GM13977 (cell line): Measurements from ENCODE around the gene HRAS.

Source experiments
- DNase-seq: peaks from one replicate; pipeline ENCODE4 v3.0.0; 2012; ENCODE audit warnings: low spot score
- CTCF ChIP-seq: IDR thresholded peaks from 2 replicates; pipeline ENCODE4 v1.5.1; 2012; ENCODE audit warnings: mild to moderate bottlenecking, control low read depth; ENCODE audit not compliant: insufficient read depth; ENCODE audit errors: extremely low read depth, missing control alignments
- in situ Hi-C: fragments of 300-500 bp; cut with MboI; formaldehyde crosslinking; loops from one replicate; pipeline ENCODE4 v1.12.0; 2022; ENCODE audit warnings: low sequenced_read_pairs, low pct_unique_long_range_greater_than_20kb, mixed read lengths, inconsistent platforms; ENCODE audit not compliant: unreplicated experiment

Gene HRAS

GRCh38 chr11:503179-503981, 32.0 kb downstream of the HRAS start:
- TF ChIP-seq CTCF, result no peak
- in situ Hi-C loops, result no loop called here
- peak; percentile 72 for DNase-seq

- in situ Hi-C loops, result no loop called here
Observed at GRCh38 chr11:502288-503178, 32.8 kb downstream of the HRAS start.

GRCh38 chr11:501683-502287, 33.6 kb downstream of the HRAS start:
- in situ Hi-C loops, result no loop called here
- TF ChIP-seq CTCF, result no peak
- DNase-seq, result no peak

More at GRCh38 chr11:502288-503178, 32.8 kb downstream of the HRAS start:
- DNase-seq, result no peak
- TF ChIP-seq CTCF, result no peak

- DNase-seq, result no peak
- in situ Hi-C loops, result no loop called here
Observed at GRCh38 chr11:501001-501682, 34.2 kb downstream of the HRAS start.

GRCh38 chr11:499201-500076, 35.9 kb downstream of the HRAS start:
- TF ChIP-seq CTCF, result no peak
- DNase-seq, result no peak
- in situ Hi-C loops, result no loop called here

More at GRCh38 chr11:501001-501682, 34.2 kb downstream of the HRAS start:
- no peak for TF ChIP-seq CTCF
